Ascending aorta (tissue), 2 donors: ENCODE results near the gene TPSD1. TPM values are rescaled to one million over a fixed set of nuclear protein-coding genes. Genes with fewer than 3 reads are reported as not detected.
"Not testable (repeated sequence)": the region's sequence is repeated elsewhere in the genome, so short reads cannot be mapped to it uniquely, and the experiment has no call there.

Source experiments
- DNase-seq, 2 donors: peaks; one replicate each; pipeline ENCODE4 v3.0.0-alpha.2; 2019; ENCODE audit warnings: low spot score in 2 of 2
- H3K27ac ChIP-seq, 2 donors: fragments of 200-600 bp; sonication (generic); one replicate each; pipeline ENCODE4 v1.5.1; 2016 to 2017; ENCODE audit warnings: mild to moderate bottlenecking in 1 of 2
- H3K27me3 ChIP-seq: fragments of 200-600 bp; sonication (generic); one replicate; pipeline ENCODE4 v1.5.1; 2017
- H3K36me3 ChIP-seq, 2 donors: fragments of 200-600 bp; sonication (generic); one replicate each; pipeline ENCODE4 v1.5.1; 2016
- H3K4me1 ChIP-seq, 2 donors: fragments of 200-600 bp; sonication (generic); one replicate each; pipeline ENCODE4 v1.5.1; 2016 to 2017; ENCODE audit warnings: mild to moderate bottlenecking in 1 of 2
- H3K4me3 ChIP-seq, 2 donors: fragments of 200-600 bp; sonication (generic); one replicate each; pipeline ENCODE4 v1.5.1; 2016 to 2017; ENCODE audit warnings: mild to moderate bottlenecking in 1 of 2
- H3K9me3 ChIP-seq, 2 donors: fragments of 200-600 bp; sonication (generic); one replicate each; pipeline ENCODE4 v1.5.1; 2016
- CTCF ChIP-seq, 3 experiments: fragments of 200-600 bp in 2 of 3; fragments of 450-650 bp in 1 of 3; sonication (generic) in 2 of 3; IDR thresholded peaks; one replicate each; pipeline ENCODE4 v1.5.1; 2016 to 2019; ENCODE audit warnings: antibody characterized with exemption in 3 of 3, mild to moderate bottlenecking in 1 of 3, moderate library complexity in 1 of 3
- intact Hi-C: fragments of 100-400 bp; cut with DNase I; formaldehyde crosslinking; loops from one replicate; pipeline ENCODE4 v1.15.1; 2023
- total RNA-seq: library from RNA; depleted of rRNA; stranded (reverse); fragments of >200 nt; gene quantifications from one replicate; pipeline ENCODE4 v1.1.0, GENCODE V29; 2016

TPSD1 gene
- total RNA-seq, 1 donor from 2014 or later: 20.8 TPM

GRCh38 chr16:1244881-1245280 is 11.0 kb upstream of the TPSD1 start:
- intact Hi-C loops: no loop called here
- Histone ChIP-seq H3K27ac (no peak overlapping the region), H3K4me1 (no peaks in the 10 kb centered on the region), H3K27me3 (no peaks in the 10 kb centered on the region), H3K9me3 (no peaks in the 10 kb centered on the region), H3K36me3 (no peaks in the 10 kb centered on the region), H3K4me3 (no peak overlapping the region)
- no peak for TF ChIP-seq CTCF (IDR thresholded peaks at IDR 0.05)
- no peak for DNase-seq

DNA sequence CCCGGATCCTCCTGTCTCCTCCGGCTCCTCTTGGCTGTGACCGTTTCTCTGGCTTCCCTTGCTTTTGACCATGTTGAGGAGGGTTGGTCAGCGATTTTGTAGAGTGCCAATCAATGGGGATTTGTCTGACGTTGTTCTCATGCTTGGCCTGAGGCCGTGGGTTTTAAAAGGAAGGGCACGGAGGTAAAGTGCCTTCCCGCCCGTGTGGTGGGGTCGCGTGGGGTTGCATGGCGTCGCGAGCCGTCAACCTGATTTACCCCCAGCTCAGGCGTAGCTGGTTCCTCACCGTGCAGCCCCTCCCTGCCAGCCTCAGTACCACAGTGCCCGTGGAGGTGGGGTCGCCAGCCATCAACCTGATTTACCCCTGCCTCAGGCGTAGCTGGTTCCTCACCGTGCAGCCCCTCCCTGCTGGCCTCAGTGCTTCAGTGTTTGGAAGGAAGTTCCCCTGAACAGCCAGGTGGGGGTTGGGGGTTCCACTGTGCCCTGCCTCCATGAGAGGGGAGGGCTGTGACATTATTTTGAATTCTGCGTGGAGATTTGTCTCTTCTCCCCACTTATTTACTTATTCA is 10.3 kb upstream of the TPSD1 start:
- DNase-seq: no peak
- intact Hi-C loops: no loop called here
- no peak overlapping the region for H3K4me3 ChIP-seq
- no peak overlapping the region for H3K27ac ChIP-seq
- H3K4me1 ChIP-seq: no peaks in the 10 kb centered on the region
- no peaks in the 10 kb centered on the region for H3K9me3 ChIP-seq
- H3K27me3 ChIP-seq: no peaks in the 10 kb centered on the region
- no peaks in the 10 kb centered on the region for H3K36me3 ChIP-seq
- TF ChIP-seq CTCF (IDR thresholded peaks at IDR 0.05): no peak

GRCh38 chr16:1247903-1248537 is 7.8 kb upstream of the TPSD1 start:
- H3K36me3 ChIP-seq, H3K9me3 ChIP-seq, H3K27me3 ChIP-seq, H3K4me1 ChIP-seq, H3K27ac ChIP-seq, intact Hi-C loops, DNase-seq, H3K4me3 ChIP-seq: not testable (repeated sequence)

GRCh38 chr16:1249031-1249755 is 6.7 kb upstream of the TPSD1 start:
- H3K27ac ChIP-seq, H3K36me3 ChIP-seq, intact Hi-C loops, H3K4me3 ChIP-seq, H3K9me3 ChIP-seq, H3K27me3 ChIP-seq, H3K4me1 ChIP-seq, DNase-seq: not testable (repeated sequence)

DNA sequence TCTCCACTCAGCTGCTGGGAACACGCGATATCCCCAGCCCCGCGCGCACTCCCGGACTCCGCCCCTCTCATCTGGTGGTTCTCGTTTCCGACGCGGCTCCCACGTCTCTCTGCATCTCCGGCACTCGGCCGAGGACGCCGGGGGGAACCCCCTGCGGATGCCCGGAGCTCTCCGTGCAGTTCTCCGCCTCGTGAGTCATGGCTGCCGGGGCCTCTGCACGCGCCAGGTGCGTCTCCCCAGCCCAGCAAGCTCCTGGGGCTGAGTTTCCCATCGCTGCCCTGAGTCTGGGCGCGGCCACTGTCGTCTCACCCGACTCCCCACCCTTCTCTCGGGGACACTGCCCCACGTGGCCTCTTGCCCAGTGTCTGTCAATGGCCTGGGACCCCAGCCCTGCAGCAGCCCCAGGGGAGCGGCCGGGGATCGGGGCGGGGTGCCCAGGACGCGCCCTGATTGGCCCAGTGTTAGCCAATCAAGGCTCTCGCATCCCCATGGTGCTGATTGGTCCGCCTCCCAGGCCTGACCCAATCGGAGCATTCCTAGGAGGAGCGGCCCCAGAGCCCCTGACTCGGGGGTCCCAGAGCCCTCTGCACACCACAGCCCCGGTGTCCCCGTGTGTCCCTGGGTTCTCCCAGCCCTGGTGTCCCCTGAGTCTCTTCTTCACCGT is 2.0 kb upstream of the TPSD1 start:
- H3K36me3 ChIP-seq, H3K27me3 ChIP-seq, H3K9me3 ChIP-seq, H3K4me1 ChIP-seq, H3K27ac ChIP-seq, DNase-seq, intact Hi-C loops, H3K4me3 ChIP-seq: not testable (repeated sequence)

GRCh38 chr16:1254821-1255220 is 1.0 kb upstream of the TPSD1 start:
- H3K27ac ChIP-seq, intact Hi-C loops, DNase-seq, H3K36me3 ChIP-seq, H3K4me3 ChIP-seq, H3K4me1 ChIP-seq, H3K27me3 ChIP-seq, H3K9me3 ChIP-seq: not testable (repeated sequence)

- intact Hi-C loops, DNase-seq, H3K36me3 ChIP-seq, H3K9me3 ChIP-seq, H3K27me3 ChIP-seq, H3K27ac ChIP-seq, H3K4me3 ChIP-seq, H3K4me1 ChIP-seq: not testable (repeated sequence)
These were observed 516 bp downstream of the TPSD1 start for GRCh38 chr16:1256296-1256873.

- DNase-seq: no peak
- TF ChIP-seq CTCF (IDR thresholded peaks at IDR 0.05): no peak
- Histone ChIP-seq H3K4me3 (no peak overlapping the region), H3K4me1 (no peaks in the 10 kb centered on the region), H3K27ac (no peak overlapping the region), H3K9me3 (no peaks in the 10 kb centered on the region), H3K27me3 (no peaks in the 10 kb centered on the region), H3K36me3 (no peaks in the 10 kb centered on the region)
- intact Hi-C loops: no loop called here
These were observed 1.0 kb downstream of the TPSD1 start for GRCh38 chr16:1256874-1257322.
